ENCODE data around the gene FAM110A.
A peak's percentile ranks its signal among the peaks of the same experiment; 100 is the strongest.
"Not testable (repeated sequence)": the region's sequence is repeated elsewhere in the genome, so short reads cannot be mapped to it uniquely, and the experiment has no call there.

Gene FAM110A

DNA sequence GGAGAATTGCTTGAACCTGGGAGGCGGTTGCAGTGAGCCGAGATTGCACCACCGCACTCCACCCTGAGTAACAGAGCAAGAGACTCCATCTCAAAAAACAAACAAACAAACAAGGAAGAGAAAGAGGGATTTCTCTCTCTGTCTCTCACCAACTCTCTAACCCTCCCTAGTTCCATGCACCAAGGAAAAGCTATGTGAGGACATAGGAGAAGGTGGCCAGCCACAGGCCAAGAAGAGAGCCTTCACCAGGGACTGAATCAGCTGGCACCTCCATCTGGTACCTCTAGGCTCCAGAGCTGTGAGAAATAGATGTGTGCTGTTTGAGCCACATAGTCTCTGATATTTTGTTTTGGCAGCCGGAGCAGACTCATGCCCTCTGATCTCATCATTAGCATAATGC lies 9.0 kb upstream of the FAM110A start:
- DNase-seq, result no peak

DNA sequence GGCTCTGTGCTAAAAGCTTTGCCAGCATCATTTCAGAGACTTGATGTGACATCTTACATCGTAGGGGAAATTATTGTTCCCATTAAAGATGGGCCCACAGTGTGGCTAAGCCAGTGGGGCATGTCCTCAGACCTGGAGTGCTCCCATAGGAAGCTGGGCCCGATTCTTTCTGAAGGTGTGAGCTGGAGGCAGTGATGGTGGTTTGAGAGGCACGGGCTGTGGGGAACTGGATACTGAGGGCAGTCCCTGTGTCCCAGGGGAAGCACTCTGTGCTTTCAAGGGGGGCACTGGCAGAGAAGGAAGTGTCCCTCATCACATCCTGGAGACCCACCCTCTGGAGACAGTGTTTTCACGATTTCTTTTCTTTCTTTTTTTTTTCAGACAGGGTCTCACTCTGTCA lies 8.6 kb upstream of the FAM110A start:
- no peak for DNase-seq

DNA sequence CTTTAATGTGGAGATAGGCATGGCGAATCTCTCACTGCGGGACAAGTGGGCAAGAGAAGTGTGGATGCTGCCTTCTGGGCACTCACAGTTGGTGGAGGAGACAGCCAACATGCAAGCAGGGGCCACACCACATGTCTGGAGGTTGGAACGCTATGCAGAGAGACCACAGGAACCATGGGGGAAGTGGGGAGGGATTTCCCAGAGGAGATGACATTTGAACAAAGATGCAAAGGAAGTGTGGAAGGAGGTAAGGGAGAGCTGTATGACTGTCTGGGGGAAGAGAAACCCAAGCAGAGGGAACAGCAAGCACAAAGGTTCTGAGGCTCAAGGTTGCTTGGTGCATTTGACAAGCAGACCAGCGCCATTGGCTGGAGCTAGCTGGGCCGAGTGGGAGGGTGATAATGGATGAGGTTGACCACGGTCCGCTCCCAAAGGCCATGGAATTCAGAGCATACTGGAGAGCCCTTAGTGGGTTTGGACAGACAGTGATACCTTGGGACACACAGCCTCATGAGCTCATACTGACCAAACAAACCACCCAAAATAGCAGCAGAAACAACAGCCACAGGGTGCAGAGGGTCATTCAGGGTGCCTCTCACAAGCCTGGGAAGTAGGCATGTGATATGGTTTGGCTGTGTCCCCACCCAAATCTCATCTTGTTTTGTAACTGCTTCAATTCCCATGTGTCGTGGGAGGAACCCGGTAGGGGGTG lies 7.6 kb upstream of the FAM110A start:
- DNase-seq, result no peak

DNA sequence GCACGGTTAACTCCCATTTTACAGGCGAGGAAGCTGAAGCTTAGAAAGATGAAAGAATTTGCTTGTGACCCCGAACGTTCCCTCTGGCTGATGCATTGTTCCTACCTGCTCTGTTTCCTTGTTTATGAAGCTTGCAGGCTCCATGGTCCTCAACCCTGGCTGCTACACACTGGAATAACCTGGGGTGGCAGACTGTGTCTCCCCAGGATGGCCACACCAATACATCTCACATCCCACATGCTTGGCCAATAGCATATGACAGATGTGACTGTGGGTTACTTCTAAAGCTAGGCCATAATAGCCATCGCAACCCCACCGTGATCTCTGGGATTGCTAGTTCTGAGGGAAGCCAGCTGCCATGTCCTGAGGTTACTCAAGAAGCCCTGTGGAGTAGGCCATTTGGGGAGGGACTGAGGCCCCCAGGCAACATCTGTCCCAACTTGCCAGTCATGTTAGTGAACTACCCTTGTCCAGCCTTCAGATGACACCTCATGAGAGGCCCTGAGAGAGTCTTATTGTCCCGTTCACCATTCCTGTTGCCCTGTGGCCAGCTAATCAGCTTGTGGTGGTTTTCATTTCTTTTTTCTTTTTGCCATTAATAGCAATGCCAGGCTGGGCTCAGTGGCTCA lies 6.7 kb upstream of the FAM110A start:
- DNase-seq, result no peak

DNA sequence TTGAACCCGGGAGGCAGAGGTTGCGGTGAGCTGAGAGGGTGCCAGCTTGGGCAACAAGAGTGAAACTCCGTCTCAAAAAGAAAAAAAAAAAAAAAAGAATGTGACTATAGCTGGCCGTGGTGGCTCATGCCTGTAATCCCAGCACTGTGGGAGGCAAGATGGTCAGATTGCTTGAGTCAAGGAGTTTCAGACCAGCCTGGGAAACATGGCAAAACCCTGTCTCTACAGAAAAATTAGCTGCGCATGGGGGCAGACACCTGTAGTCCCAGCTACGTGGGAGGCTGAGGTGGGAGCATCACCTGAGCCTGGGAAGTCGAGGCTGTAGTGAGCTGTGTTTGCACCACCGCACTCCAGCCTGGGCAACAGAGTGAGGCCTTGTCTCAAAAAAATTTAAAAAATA lies 5.5 kb upstream of the FAM110A start:
- DNase-seq, result not testable (repeated sequence)

DNA sequence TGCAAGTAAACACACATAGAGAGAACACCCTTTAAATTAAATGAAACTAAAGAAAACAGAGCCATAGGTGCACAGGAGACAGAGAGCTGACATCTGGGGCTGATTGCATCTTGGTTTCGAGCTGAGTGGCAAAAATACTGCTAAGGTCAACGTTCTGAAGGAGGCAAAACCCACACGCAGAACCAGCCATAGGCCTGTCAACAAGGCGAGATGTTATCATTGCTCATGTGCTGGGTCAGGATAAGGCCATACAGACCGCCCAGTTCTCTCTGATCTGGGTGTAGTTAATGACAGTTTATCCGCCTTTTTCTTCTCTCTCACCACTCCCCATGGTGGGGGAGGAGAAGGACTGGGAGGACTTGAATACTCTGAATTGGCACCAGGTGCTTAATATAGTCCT lies 4.5 kb upstream of the FAM110A start:
- no peak for DNase-seq

DNA sequence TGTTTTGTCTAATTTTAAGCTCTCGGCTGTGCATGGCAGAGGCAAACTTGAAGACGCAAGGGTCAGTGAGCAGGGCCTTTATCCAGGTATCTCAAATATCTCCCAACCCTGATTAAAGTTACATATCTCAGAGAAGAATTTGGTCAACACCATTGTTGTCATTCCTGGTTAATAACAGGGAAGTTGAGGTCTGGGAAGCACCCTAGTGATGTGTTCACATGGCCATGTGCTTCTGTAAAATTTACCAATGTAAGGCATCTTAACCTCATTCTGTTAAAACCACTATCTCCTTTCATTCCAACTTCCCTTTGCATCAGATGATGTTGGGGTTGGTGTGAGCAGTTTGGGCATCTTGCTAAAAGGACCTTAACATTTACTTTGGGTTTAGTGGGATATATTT lies 4.0 kb upstream of the FAM110A start:
- DNase-seq, result no peak

DNA sequence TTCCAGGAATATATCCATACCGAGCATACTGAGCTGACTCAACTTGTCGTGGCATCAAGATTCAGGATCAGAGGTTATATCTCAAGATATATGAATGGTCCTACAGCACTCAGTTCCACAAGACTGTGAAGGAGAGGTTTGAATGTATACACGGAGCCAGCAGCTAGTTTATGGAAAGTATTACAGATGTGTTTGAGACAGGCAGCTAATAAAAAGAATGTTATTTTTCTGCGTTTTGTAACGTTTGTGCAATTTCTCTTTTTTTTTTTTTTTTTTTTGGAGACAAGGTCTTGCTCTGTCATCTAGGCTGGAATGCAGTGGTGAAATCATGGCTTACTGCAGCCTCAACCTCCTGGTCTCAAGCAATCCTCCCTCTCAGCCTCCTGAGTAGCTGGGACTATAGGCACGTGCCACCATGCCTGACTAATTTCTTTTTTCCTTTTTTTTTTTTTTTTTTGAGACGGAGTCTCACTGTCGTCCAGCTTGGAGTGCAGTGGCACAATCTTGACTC lies 3.4 kb upstream of the FAM110A start:
- DNase-seq, result no peak

DNA sequence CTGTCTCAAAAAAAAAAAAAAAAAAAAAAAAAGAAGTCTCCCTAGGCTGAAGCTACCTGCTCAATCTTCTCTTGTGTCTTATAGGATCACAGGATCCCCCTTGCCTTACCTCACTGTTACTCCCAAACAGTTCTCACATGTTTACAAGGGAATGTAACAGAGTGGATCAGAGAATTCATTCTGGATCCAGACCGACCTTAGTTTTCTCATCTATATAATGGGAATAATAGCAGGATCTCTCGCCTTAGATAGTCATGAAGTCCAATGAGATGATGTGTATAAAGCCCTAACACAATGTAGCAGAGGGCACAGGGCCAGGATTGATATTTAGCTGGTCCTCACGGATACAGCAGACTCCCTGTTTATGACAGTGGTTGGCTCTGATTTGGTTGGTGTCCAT lies 2.3 kb upstream of the FAM110A start:
- DNase-seq, result no peak

DNA sequence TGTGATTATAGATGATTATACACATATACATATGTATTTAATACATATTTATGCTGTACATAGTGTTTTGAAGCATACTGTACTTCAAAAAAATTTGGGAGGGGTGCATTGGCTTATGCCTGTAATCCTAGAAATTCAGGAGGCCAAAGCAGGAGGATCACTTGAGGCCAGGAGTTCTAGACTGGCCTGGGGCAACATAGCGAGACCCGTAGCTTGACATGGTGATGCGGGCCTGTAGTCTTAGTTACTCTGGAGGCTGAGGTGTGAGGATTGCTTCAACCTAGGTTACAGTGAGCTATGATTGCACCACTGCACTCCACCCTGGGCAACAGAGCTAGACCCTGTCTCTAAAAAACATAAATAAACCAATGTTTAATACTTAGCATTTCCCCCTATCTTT lies 1.6 kb upstream of the FAM110A start:
- DNase-seq, result no peak

DNA sequence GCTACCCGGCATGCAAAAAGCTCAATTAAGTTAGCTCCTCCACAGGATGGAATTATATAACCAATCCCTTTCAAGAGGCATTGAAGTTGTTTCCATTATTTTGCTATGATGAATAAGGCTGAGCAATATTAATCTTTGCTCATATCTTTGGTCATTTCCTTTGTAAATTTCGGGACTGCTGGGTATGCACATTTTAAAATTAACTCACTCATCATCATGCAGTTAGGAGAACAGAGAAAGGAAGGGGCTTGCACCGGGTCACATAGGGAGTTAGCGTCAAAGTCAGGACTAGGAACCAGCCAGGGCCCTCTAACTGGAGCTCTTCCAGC lies 430 bp upstream of the FAM110A start:
- DNase-seq, result no peak

DNA sequence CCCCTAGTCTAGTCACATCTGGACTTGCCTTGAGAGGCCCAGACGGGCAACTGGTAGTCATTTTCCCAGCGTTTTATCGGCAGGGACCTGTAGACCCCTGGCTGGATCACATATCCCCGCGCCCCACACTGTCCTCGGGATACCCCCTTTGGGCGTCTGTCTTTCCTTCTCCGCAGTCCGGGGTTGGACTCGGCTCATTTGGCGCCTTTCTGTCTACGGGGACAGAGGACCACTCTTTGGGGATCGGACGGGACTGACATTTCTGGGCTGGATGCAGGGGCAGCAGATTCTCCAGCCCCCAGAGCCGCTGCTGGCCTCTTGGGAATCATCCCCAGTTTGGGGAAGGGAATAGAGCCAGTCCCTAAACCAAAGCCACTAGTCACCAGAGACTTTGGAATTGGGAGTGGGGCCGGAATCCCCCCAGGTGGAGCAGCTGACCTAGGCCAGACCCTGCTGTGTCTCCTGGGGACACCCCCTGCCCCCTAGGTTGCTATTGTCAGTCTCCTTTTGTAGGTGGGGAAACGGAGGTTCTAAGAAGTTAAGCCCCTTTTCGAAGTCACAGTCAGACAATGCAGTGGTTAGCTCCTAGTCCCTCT lies 734 bp downstream of the FAM110A start:
- no peak for DNase-seq

DNA sequence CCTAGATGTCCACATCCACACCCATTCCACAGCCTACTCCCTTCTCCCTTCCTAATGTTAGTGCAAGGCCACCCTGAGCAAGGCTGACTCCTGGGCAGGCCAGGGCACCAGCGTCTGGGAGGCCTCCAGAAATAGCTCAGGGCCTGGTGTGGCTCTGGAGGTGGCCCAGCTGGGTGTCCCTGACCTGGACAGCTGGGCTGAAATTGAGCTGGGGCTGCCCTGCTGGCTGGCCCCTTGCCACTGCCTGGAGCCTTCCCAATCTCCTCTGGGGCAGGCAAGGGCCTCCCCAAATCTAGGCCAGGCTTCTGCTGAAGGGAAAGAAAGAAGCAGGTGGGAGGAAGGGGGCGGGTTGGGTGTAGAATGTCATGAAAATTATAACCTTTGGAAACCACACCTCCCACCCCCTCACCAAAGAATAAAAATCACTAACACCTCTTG lies 2.1 kb downstream of the FAM110A start:
- no peak for DNase-seq

DNA sequence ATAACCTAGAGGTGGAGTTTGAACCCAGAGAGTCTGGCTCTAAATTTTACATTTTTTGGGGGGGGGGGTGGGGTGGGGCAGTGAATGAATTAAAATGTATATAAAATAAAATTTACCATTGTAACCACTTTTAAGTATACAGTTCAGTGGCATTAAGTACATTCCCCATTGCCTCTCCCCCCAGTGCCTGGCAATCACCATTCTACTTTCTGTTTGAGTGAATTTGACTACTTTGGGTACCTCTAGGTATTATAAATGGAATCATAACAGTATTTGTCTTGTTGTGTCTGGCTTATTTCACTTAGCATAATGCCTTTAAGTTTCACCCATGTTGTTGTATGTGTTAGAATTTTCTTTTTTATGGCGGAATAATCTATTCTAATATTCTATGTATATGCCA lies 2.7 kb downstream of the FAM110A start:
- DNase-seq, result no peak

DNA sequence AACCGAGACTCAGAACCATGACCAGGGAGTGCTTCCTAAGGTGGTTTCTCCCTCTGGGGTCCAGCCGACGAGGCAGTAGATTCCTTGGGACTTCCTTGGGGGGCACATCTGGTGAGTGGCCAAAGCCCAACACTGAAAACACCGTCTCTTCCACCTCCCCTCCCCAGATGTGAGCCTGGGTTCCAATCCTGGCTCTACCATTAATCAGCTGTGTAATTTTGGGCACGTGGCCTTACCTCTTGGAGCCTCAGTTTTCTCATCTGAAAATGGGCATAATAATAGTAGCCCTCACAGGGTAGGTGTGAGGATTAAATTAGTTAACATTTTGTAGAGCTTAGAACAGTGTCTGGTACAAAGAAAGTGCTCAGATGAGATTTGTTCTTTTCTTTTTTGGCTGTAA lies 5.5 kb downstream of the FAM110A start:
- no peak for DNase-seq

DNA sequence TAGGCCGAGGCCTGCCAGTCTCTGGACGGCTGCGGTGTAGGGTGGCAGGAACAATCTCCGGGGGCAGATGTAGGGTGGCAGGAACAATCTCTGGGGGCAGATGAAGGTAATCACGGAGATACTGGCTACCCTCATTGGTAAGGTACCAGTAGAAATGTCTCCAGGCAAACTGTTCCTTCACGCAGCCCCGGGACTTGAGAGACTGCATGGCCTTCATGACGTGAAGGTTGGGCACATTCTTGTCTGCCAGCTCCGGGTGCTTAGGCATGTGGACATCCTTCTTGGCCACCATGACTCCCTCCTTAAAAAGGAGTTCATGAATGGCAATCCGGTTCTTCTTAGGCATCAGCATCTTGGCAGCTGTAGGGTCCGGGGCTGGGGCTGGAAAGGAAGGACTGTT lies 6.1 kb downstream of the FAM110A start:
- DNase-seq, result no peak

DNA sequence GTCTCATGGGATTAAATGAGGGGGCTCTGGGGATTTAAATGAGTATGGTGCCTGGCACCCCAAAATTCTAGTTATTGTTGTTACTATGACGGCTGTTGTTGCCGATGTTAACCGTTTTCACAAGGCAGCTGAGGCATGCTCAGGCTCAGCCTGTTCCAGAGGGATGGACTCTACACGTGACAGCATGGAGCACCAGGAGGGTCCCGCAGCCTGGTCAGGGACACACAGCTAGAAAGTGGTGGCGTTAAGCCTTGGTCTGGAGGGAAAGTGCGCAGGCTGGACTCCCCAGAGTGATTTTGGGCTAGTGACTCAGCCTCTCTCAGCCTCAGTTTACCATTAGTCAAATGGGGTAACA lies 7.0 kb downstream of the FAM110A start:
- DNase-seq, result no peak

DNA sequence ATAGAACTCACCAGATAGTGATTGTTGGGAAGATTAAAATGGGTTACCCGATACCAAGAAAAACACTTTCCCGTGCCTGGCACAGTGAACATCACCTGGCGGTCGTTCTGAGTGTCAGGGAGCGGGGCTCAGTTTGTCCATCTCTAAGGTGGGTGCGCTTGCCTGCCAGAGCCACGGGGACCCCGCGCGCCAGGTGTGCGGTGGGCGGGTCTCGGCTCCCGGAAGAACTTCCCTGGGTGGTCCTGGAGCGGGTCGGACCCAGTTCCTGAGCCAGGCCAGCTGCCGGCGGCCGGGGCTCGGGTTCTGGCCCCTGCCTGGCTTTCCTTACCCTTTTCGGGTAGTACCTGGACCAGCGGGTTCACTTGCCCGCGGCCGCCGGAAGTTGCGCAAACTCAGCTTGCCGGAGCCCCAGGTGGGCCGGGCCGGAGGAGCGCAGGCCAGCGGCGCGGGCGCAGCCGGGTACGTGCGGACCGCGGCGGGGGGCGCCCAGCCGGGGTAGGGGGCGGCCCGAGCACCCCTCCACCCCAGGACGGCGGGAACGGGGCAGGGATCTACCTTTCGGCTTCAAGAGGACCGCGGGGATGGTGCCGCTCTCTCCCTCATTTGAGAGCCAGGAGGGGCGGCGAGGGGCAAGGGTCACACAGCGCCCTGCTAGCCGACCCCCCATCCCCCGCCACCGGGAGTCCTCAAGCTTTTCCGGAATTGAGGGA lies 7.5 kb downstream of the FAM110A start:
- no peak for DNase-seq

DNA sequence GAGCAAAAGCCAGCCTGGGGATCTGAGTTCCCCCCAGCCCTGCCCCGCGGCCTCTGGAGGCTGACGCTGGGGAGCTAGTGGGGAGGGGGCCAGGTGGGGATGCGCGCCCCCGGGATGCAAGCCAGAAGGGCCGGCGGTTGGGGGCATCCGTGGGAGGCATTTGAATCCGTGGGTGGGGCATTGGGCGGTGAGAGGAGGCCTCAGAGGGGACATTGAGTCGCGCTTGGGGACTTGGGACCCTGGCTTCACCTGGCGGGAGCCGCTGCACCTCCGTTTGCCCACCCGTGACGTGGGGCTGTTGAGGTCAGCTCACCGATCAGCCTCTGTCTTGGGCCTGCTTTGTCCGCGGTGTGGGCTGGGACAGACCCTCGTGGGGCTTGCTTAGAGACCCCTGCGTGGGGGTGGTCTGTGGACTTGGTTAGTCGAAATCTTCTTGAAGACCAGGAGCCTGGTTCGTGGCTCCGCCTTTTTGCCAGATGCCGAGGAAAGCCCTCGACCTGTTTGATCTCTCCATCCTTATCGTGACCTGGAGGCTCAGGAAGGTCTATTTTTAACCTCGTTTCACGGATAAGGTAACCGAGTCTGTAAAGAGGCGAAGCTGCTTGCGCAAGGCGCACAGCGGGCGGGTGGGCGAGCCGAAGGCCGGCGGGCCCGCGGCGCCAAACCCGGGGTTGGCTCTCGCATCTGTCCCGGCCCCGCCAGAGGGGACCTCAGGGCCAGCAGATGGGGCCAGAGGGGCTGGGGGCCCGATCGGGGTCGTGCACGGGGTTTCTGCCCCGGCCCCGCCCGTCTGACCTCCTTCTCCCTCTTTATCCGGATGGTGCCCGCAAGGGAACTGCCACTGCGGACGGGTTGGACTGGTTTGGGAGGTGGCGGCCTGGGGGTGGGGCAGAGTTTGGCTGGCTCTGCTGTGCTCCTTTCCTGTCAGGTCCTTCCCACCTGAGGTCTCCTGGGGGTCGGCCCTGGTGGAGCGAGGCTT lies 8.3 kb downstream of the FAM110A start:
- DNase-seq, result no peak

DNA sequence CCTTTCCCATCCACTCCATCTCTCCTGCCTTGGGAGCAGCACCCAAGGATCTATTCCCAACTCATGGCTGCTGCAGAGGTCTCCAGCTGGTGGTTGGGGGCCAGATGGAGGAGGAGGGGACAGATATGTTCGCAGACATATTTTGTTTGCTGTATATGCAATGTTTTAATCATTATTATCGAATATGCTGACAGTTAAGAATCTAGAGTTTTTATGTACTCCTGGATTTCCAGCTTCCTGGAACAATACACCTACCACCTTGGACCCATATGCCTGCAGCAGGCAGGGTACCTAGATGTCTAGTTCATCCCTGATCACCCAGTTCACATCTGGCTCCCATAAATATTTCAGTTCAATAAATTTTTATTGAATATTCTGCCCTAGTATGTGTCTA lies 9.0 kb downstream of the FAM110A start:
- no peak for DNase-seq

DNA sequence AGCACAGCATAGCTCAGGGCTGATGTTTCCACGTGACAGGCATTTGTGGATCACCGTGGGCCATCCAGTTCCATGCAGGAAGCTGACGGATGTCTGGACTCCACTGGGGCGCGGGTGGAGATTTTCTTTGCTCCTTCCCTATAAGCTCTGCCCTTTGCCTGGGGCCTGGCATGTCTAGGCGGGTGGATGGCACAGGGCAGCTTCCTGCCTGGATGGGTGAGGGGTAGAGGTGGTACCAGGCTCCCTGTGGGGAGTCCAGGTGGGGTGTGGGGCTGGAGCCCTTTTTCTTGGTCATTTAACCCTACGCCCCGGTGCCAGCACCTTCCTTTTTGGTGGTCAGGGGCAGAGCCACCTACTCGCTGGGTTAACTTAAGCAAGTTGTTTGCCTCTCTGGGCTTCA lies 10.4 kb downstream of the FAM110A start:
- DNase-seq, result no peak

DNA sequence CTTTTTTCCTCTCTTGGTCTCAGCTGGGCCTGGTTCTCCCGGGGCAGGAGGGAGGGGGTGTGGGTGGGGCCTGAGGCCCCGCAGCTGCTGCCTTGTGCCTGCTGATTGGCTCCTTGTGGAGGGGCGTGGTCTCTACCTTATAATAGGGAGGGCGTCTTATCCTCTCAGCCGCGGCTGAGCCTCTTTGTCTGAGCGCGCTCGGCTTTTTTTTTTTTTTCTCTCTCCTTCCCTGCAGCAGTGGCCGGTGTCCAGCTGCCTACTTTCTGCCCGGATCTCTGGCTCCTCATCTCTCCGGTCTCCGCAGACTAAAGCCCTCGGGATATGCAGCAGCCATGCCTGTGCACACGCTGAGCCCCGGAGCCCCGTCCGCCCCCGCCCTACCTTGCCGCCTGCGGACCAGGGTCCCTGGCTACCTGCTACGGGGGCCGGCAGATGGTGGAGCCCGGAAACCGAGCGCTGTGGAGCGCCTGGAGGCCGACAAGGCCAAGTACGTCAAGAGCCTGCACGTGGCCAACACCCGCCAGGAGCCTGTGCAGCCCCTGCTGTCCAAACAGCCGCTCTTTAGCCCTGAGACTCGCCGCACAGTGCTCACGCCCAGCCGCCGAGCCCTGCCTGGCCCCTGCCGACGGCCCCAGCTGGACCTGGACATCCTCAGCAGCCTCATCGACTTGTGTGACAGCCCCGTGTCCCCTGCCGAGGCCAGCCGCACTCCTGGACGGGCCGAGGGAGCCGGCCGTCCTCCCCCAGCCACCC lies 11.1 kb downstream of the FAM110A start:
- peak; percentile 87 for DNase-seq

Measured in activated T-cell treated with anti-CD3 and anti-CD28 coated beads, Interleukin-2, amount 50 U/mL, for 1 hour (primary cell).